Hepatocyte (in vitro differentiated cells): ENCODE measurements around the gene CRHR2.

ENCODE experiments used
- EZH2 ChIP-seq: fragments of 200-600 bp; sonication (generic); IDR thresholded peaks from 2 replicates; pipeline ENCODE4 v1.6.1; 2016; ENCODE audit warnings: antibody characterized with exemption, mild to moderate bottlenecking, borderline replicate concordance
- EZH2phosphoT487 ChIP-seq: fragments of 200-600 bp; sonication (generic); IDR thresholded peaks from one replicate; pipeline ENCODE4 v1.6.1; 2018; ENCODE audit warnings: antibody characterized with exemption, mild to moderate bottlenecking, low read depth, moderate library complexity; ENCODE audit not compliant: unreplicated experiment, severe bottlenecking
- TF ChIP-seq, protein P1 (sequence below): fragments of 200-600 bp; sonication (generic); IDR thresholded peaks from 2 replicates; pipeline ENCODE4 v1.5.1; 2016; ENCODE audit warnings: antibody characterized with exemption, mild to moderate bottlenecking; ENCODE audit not compliant: poor library complexity

DNA sequence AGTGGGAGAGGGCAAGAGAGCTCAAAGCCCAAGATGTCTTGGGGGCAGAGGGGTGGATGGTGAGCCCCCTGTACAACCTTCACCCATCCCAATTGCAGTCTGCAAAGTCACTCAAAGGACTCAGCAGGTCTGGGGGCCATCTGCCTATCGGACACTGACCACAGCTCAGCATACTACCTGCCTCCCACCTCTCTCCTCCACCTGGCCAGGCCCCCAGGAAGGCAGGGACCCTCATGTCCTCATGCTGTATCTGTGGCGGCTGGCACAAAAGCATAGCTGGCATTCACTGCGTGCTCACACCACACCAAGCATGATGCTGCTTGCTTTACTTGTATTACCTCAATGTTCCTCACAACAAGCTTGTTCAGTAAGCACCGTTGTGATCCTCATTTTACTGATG, 16.2 kb upstream of the CRHR2 start:
- no peak for TF ChIP-seq EZH2
- TF ChIP-seq, protein P1, sequence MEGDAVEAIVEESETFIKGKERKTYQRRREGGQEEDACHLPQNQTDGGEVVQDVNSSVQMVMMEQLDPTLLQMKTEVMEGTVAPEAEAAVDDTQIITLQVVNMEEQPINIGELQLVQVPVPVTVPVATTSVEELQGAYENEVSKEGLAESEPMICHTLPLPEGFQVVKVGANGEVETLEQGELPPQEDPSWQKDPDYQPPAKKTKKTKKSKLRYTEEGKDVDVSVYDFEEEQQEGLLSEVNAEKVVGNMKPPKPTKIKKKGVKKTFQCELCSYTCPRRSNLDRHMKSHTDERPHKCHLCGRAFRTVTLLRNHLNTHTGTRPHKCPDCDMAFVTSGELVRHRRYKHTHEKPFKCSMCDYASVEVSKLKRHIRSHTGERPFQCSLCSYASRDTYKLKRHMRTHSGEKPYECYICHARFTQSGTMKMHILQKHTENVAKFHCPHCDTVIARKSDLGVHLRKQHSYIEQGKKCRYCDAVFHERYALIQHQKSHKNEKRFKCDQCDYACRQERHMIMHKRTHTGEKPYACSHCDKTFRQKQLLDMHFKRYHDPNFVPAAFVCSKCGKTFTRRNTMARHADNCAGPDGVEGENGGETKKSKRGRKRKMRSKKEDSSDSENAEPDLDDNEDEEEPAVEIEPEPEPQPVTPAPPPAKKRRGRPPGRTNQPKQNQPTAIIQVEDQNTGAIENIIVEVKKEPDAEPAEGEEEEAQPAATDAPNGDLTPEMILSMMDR, result no peak
- TF ChIP-seq EZH2phosphoT487, result no peak
